ENCODE data around the gene SNX11. TPM values are rescaled to one million over a fixed set of nuclear protein-coding genes. Genes with fewer than 3 reads are reported as not detected.

Gene SNX11
- total RNA-seq, 1 experiment from 2014 or later = 40.7 TPM

GRCh38 chr17:48150597-48151001, 43.0 kb downstream of the SNX11 start:
- Histone ChIP-seq H3K4me3 (ENCODE audit: low read depth, low read length) (no peak overlapping the region), H3K9me3 (no peaks in the 10 kb centered on the region), H3K36me3 (ENCODE audit: control insufficient read depth, insufficient read depth, low read length) (no peaks in the 10 kb centered on the region), H3K27me3 (replicated peaks; ENCODE audit: control insufficient read depth, insufficient read depth, low read length) (peaks cover 2% of the 10 kb centered on the region; the same call in 1 of the 2 replicates), H3K4me1 (peaks cover 10% of the 10 kb centered on the region)
- CTCF ChIA-PET = no interaction called here
- TF ChIP-seq, protein P1, sequence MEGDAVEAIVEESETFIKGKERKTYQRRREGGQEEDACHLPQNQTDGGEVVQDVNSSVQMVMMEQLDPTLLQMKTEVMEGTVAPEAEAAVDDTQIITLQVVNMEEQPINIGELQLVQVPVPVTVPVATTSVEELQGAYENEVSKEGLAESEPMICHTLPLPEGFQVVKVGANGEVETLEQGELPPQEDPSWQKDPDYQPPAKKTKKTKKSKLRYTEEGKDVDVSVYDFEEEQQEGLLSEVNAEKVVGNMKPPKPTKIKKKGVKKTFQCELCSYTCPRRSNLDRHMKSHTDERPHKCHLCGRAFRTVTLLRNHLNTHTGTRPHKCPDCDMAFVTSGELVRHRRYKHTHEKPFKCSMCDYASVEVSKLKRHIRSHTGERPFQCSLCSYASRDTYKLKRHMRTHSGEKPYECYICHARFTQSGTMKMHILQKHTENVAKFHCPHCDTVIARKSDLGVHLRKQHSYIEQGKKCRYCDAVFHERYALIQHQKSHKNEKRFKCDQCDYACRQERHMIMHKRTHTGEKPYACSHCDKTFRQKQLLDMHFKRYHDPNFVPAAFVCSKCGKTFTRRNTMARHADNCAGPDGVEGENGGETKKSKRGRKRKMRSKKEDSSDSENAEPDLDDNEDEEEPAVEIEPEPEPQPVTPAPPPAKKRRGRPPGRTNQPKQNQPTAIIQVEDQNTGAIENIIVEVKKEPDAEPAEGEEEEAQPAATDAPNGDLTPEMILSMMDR (IDR thresholded peaks at IDR 0.05; ENCODE audit: insufficient read depth in 1 of 2, low read depth in 1 of 2, low read length in 1 of 2, severe bottlenecking in 1 of 2, unreplicated experiment in 1 of 2) = no peak
- no TSS peak for BruUV-seq (replicated peaks)
- Mint-ChIP-seq H3K9me3 (ENCODE audit: unreplicated experiment) (no peaks in the 10 kb centered on the region), H3K27me3 (ENCODE audit: insufficient read depth, unreplicated experiment) (peaks cover 26% of the 10 kb centered on the region), H3K36me3 (ENCODE audit: insufficient read depth, unreplicated experiment) (no peaks in the 10 kb centered on the region), H3K4me3 (ENCODE audit: unreplicated experiment) (no peak overlapping the region), H3K27ac (ENCODE audit: unreplicated experiment) (no peak overlapping the region), H3K4me1 (ENCODE audit: low read depth, unreplicated experiment) (peaks cover 13% of the 10 kb centered on the region)
- intact Hi-C loops (cut with micrococcal nuclease; ENCODE audit: unreplicated experiment) = loop anchor here (10.0 kb wide), 1 partner anchor 184 kb away; no protein-coding TSS in a partner anchor
- POLR2A ChIA-PET = no interaction called here
- no peak for DNase-seq

DNA sequence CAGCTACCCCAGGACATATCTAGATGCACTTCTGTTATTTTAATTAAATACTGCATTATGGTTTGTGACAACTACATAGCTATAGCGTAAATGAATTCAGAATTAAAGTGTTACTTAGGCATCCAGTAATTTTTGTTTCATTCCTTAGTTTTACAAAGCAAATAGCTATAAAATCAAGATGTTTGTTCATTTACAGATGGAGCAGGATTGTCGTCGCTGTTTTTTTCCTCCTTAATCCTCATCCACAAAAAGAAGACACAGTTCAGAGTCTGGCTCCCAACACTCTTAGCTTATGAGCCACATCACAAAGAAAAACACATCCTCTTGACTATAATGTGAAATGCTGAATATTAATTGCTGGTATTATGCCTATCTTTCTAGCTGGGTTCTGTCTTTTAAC, 43.7 kb downstream of the SNX11 start:
- Mint-ChIP-seq H3K27me3 (ENCODE audit: insufficient read depth, unreplicated experiment) (peaks cover 26% of the 10 kb centered on the region), H3K36me3 (ENCODE audit: insufficient read depth, unreplicated experiment) (no peaks in the 10 kb centered on the region), H3K4me1 (ENCODE audit: low read depth, unreplicated experiment) (peaks cover 13% of the 10 kb centered on the region), H3K9me3 (ENCODE audit: unreplicated experiment) (no peaks in the 10 kb centered on the region), H3K27ac (ENCODE audit: unreplicated experiment) (no peak overlapping the region), H3K4me3 (ENCODE audit: unreplicated experiment) (no peak overlapping the region)
- no peak for DNase-seq
- no peaks in the 10 kb centered on the region for H3K9me3 ChIP-seq
- ChIA-PET CTCF (interaction anchor here (0.6 to 1.5 kb wide), 5 partner anchors 18 to 180 kb away, joined by 3 to 4 read pairs (median 3); partner anchors contain the start of gene CDK5RAP3), POLR2A (no interaction called here)
- H3K4me3 ChIP-seq (ENCODE audit: low read depth, low read length) = no peak overlapping the region
- H3K27me3 ChIP-seq (replicated peaks; ENCODE audit: control insufficient read depth, insufficient read depth, low read length) = peaks cover 2% of the 10 kb centered on the region; the same call in 1 of the 2 replicates
- TF ChIP-seq, protein P1 (IDR thresholded peaks at IDR 0.05; ENCODE audit: insufficient read depth in 1 of 2, low read depth in 1 of 2, low read length in 1 of 2, severe bottlenecking in 1 of 2, unreplicated experiment in 1 of 2) = no peak
- no peaks in the 10 kb centered on the region for H3K36me3 ChIP-seq (ENCODE audit: control insufficient read depth, insufficient read depth, low read length)
- no TSS peak for BruUV-seq (replicated peaks)
- peaks cover 10% of the 10 kb centered on the region for H3K4me1 ChIP-seq
- intact Hi-C loops (cut with micrococcal nuclease; ENCODE audit: unreplicated experiment) = loop anchor here (10.0 kb wide), 1 partner anchor 184 kb away; no protein-coding TSS in a partner anchor

- peaks cover 25% of the 10 kb centered on the region for H3K27me3 Mint-ChIP-seq (ENCODE audit: insufficient read depth, unreplicated experiment)
- BruUV-seq (replicated peaks) = no TSS peak
Measured at GRCh38 chr17:48152289-48152688, 44.7 kb downstream of the SNX11 start.

More at GRCh38 chr17:48152289-48152688, 44.7 kb downstream of the SNX11 start:
- POLR2A ChIA-PET = no interaction called here
- CTCF ChIA-PET = interaction anchor here (0.6 to 1.5 kb wide), 2 partner anchors 72 to 132 kb away, joined by 3 to 4 read pairs; no protein-coding TSS in a partner anchor
- H3K4me3 Mint-ChIP-seq (ENCODE audit: unreplicated experiment) = no peak overlapping the region
- DNase-seq = no peak
- Histone ChIP-seq H3K9me3 (no peaks in the 10 kb centered on the region), H3K36me3 (ENCODE audit: control insufficient read depth, insufficient read depth, low read length) (no peaks in the 10 kb centered on the region), H3K4me3 (ENCODE audit: low read depth, low read length) (no peak overlapping the region), H3K27me3 (replicated peaks; ENCODE audit: control insufficient read depth, insufficient read depth, low read length) (peaks cover 2% of the 10 kb centered on the region; the same call in 1 of the 2 replicates), H3K4me1 (peaks cover 10% of the 10 kb centered on the region)
- H3K9me3 Mint-ChIP-seq (ENCODE audit: unreplicated experiment) = no peaks in the 10 kb centered on the region
- intact Hi-C loops (cut with micrococcal nuclease; ENCODE audit: unreplicated experiment) = loop anchor here (2.0 to 10.0 kb wide), 3 partner anchors 29 to 461 kb away; no protein-coding TSS in a partner anchor
- peaks cover 13% of the 10 kb centered on the region for H3K4me1 Mint-ChIP-seq (ENCODE audit: low read depth, unreplicated experiment)
- no peaks in the 10 kb centered on the region for H3K36me3 Mint-ChIP-seq (ENCODE audit: insufficient read depth, unreplicated experiment)
- TF ChIP-seq, protein P1 (IDR thresholded peaks at IDR 0.05; ENCODE audit: insufficient read depth in 1 of 2, low read depth in 1 of 2, low read length in 1 of 2, severe bottlenecking in 1 of 2, unreplicated experiment in 1 of 2) = no peak
- no peak overlapping the region for H3K27ac Mint-ChIP-seq (ENCODE audit: unreplicated experiment)
